Hepatocyte (in vitro differentiated cells): ENCODE data around the gene TMPRSS6. TPM values are rescaled to one million over a fixed set of nuclear protein-coding genes. Genes with fewer than 3 reads are reported as not detected.

Experiments
- DNase-seq: peaks from one replicate; pipeline ENCODE4 v3.0.0-alpha.2; 2016; ENCODE audit warnings: low spot score
- H2AFZ ChIP-seq: fragments of 200-600 bp; sonication (generic); 2 replicates; pipeline ENCODE4 v1.6.0; 2016; ENCODE audit warnings: antibody characterized with exemption, mild to moderate bottlenecking
- H3K27ac ChIP-seq: fragments of 200-600 bp; sonication (generic); 2 replicates; pipeline ENCODE4 v1.5.1; 2016; ENCODE audit warnings: mild to moderate bottlenecking
- H3K27me3 ChIP-seq: fragments of 200-600 bp; sonication (generic); 2 replicates; pipeline ENCODE4 v1.6.1; 2016
- H3K36me3 ChIP-seq: fragments of 200-600 bp; sonication (generic); replicated peaks from 2 replicates; pipeline ENCODE4 v1.5.1; 2016; ENCODE audit warnings: low read depth; ENCODE audit not compliant: insufficient read depth
- H3K4me1 ChIP-seq: fragments of 200-600 bp; sonication (generic); 2 replicates; pipeline ENCODE4 v1.5.1; 2016; ENCODE audit warnings: mild to moderate bottlenecking, moderate library complexity; ENCODE audit not compliant: insufficient read depth
- H3K4me2 ChIP-seq: fragments of 200-600 bp; sonication (generic); 2 replicates; pipeline ENCODE4 v1.6.0; 2016
- H3K4me3 ChIP-seq: fragments of 200-600 bp; sonication (generic); 2 replicates; pipeline ENCODE4 v1.5.1; 2016; ENCODE audit warnings: mild to moderate bottlenecking
- H3K79me2 ChIP-seq: fragments of 200-600 bp; sonication (generic); 2 replicates; pipeline ENCODE4 v1.6.0; 2017; ENCODE audit warnings: mild to moderate bottlenecking
- H3K9me2 ChIP-seq: fragments of 200-600 bp; sonication (generic); replicated peaks from 2 replicates; pipeline ENCODE4 v1.6.0; 2017; ENCODE audit warnings: mild to moderate bottlenecking; ENCODE audit not compliant: insufficient read depth
- H3K9me3 ChIP-seq: fragments of 200-600 bp; sonication (generic); 2 replicates; pipeline ENCODE4 v1.5.1; 2016; ENCODE audit warnings: low read depth, mild to moderate bottlenecking
- H4K20me1 ChIP-seq: fragments of 200-600 bp; sonication (generic); 2 replicates; pipeline ENCODE4 v1.6.0; 2016; ENCODE audit warnings: mild to moderate bottlenecking; ENCODE audit not compliant: insufficient read depth, poor library complexity, severe bottlenecking
- CTCF ChIP-seq: fragments of 200-600 bp; sonication (generic); IDR thresholded peaks from 2 replicates; pipeline ENCODE4 v1.5.1; 2016; ENCODE audit warnings: antibody characterized with exemption, mild to moderate bottlenecking; ENCODE audit not compliant: poor library complexity
- EZH2 ChIP-seq: fragments of 200-600 bp; sonication (generic); IDR thresholded peaks from 2 replicates; pipeline ENCODE4 v1.6.1; 2016; ENCODE audit warnings: antibody characterized with exemption, mild to moderate bottlenecking, borderline replicate concordance
- EZH2phosphoT487 ChIP-seq: fragments of 200-600 bp; sonication (generic); IDR thresholded peaks from one replicate; pipeline ENCODE4 v1.6.1; 2018; ENCODE audit warnings: antibody characterized with exemption, mild to moderate bottlenecking, low read depth, moderate library complexity; ENCODE audit not compliant: unreplicated experiment, severe bottlenecking
- WGBS: methylation state at CpG from one replicate; pipeline ENCODE4 v1.1.6; 2016; ENCODE audit warnings: low lambda C conversion rate; ENCODE audit errors: missing lambda C conversion rate; 5-methylcytosine and 5-hydroxymethylcytosine counted together
- polyA plus RNA-seq: library from polyadenylated mRNA; unstranded; fragments of >200 nt; fragmentation: Nextera tagmentation; extraction: Ambion mirVana; gene quantifications from 2 replicates; pipeline ENCODE4 v1.2.1, GENCODE V29; 2016
- total RNA-seq: library from RNA; depleted of rRNA; stranded (reverse); fragments of >200 nt; gene quantifications from 2 replicates; pipeline ENCODE4 v1.2.3, GENCODE V29; 2014

The TMPRSS6 gene
- total and polyA plus RNA-seq, 2 experiments from 2014 or later: 34.4 to 49.8 TPM

- TF ChIP-seq EZH2phosphoT487 (no peak), CTCF (no peak), EZH2 (no peak)
- Histone ChIP-seq H3K27me3 (no peaks in the 10 kb centered on the region), H2AFZ (no peak overlapping the region), H3K36me3 (no peaks in the 10 kb centered on the region), H3K4me2 (no peak overlapping the region), H3K9me2 (no peaks in the 10 kb centered on the region), H3K27ac (no peak overlapping the region), H3K4me1 (no peaks in the 10 kb centered on the region), H3K4me3 (no peak overlapping the region), H3K79me2 (no peaks in the 10 kb centered on the region), H3K9me3 (no peaks in the 10 kb centered on the region), H4K20me1 (no peaks in the 10 kb centered on the region)
- 97% methylated on average over 8 of the region's 9 CpGs for WGBS
- no peak for DNase-seq
Measured at GRCh38 chr22:37059876-37060449, 49.5 kb downstream of the TMPRSS6 start.

- Histone ChIP-seq H3K4me3 (no peak overlapping the region), H3K27me3 (no peaks in the 10 kb centered on the region), H3K79me2 (no peaks in the 10 kb centered on the region), H3K9me3 (no peaks in the 10 kb centered on the region), H3K4me2 (no peak overlapping the region), H3K27ac (no peak overlapping the region), H3K4me1 (no peaks in the 10 kb centered on the region), H4K20me1 (no peaks in the 10 kb centered on the region), H3K9me2 (no peaks in the 10 kb centered on the region), H2AFZ (no peak overlapping the region), H3K36me3 (no peaks in the 10 kb centered on the region)
- 96% methylated on average over 22 of the region's 28 CpGs for WGBS
- TF ChIP-seq EZH2 (no peak), CTCF (no peak), EZH2phosphoT487 (no peak)
- no peak for DNase-seq
Measured at GRCh38 chr22:37058917-37059701, 50.4 kb downstream of the TMPRSS6 start.

GRCh38 chr22:37057796-37058510, 51.6 kb downstream of the TMPRSS6 start:
- H3K9me3 ChIP-seq: no peaks in the 10 kb centered on the region
- H2AFZ ChIP-seq: no peak overlapping the region
- H3K79me2 ChIP-seq: no peaks in the 10 kb centered on the region
- no peaks in the 10 kb centered on the region for H4K20me1 ChIP-seq
- no peaks in the 10 kb centered on the region for H3K27me3 ChIP-seq
- no peak overlapping the region for H3K4me2 ChIP-seq
- H3K27ac ChIP-seq: no peak overlapping the region
- no peak overlapping the region for H3K4me3 ChIP-seq
- TF ChIP-seq EZH2phosphoT487 (no peak), EZH2 (no peak), CTCF (no peak)
- no peak for DNase-seq
- H3K9me2 ChIP-seq: no peaks in the 10 kb centered on the region
- no peaks in the 10 kb centered on the region for H3K36me3 ChIP-seq
- 89% methylated on average over 12 of the region's 12 CpGs for WGBS
- no peaks in the 10 kb centered on the region for H3K4me1 ChIP-seq
